GM12878 (cell line): ENCODE data around the gene CCDC9B. TPM values are rescaled to one million over a fixed set of nuclear protein-coding genes. Genes with fewer than 3 reads are reported as not detected.
A peak's percentile ranks its signal among the peaks of the same experiment; 100 is the strongest.

ENCODE experiments used
- CBX3 ChIP-seq: fragments of 200-600 bp; sonication (generic); IDR thresholded peaks from 2 replicates; pipeline ENCODE4 v1.6.1; 2016; ENCODE audit warnings: low read depth, borderline replicate concordance
- CEBPB ChIP-seq, 2 experiments: fragments of 150-350 bp in 1 of 2; IDR thresholded peaks; 2 replicates each; pipeline ENCODE4 v1.6.1; 2012 to 2014; ENCODE audit warnings: low read depth in 2 of 2, low read length in 2 of 2, borderline replicate concordance in 1 of 2, inconsistent platforms in 1 of 2
- FOXM1 ChIP-seq: IDR thresholded peaks from 2 replicates; pipeline ENCODE4 v1.6.1; 2012; ENCODE audit warnings: low read depth, mild to moderate bottlenecking, inconsistent platforms, low read length, moderate library complexity
- IKZF1 ChIP-seq: fragments of 450-650 bp; conservative IDR thresholded peaks from 2 replicates; pipeline ENCODE4 v1.6.1; 2017; ENCODE audit warnings: antibody characterized with exemption, mild to moderate bottlenecking
- IRF3 ChIP-seq: fragments of 450-650 bp; IDR thresholded peaks from 2 replicates; pipeline ENCODE4 v1.6.1; 2014; ENCODE audit warnings: mild to moderate bottlenecking
- MTA2 ChIP-seq: fragments of 450-650 bp; IDR thresholded peaks from 2 replicates; pipeline ENCODE4 v1.6.1; 2016; ENCODE audit warnings: low read depth, mild to moderate bottlenecking, moderate library complexity
- NR2C1 ChIP-seq: fragments of 450-650 bp; IDR thresholded peaks from 2 replicates; pipeline ENCODE4 v1.6.1; 2017; ENCODE audit warnings: antibody characterized with exemption, mild to moderate bottlenecking, moderate library complexity
- POLR2AphosphoS5 ChIP-seq: IDR thresholded peaks from 2 replicates; pipeline ENCODE4 v1.6.1; 2011; ENCODE audit warnings: mild to moderate bottlenecking, low read length, inconsistent platforms
- RCOR1 ChIP-seq: conservative IDR thresholded peaks from 2 replicates; pipeline ENCODE4 v1.6.1; 2012; ENCODE audit warnings: low read depth, low read length, improper control_type of control experiment
- STAT1 ChIP-seq: fragments of 450-650 bp; conservative IDR thresholded peaks from 2 replicates; pipeline ENCODE4 v1.6.1; 2014; ENCODE audit warnings: antibody characterized with exemption, mild to moderate bottlenecking
- SUZ12 ChIP-seq: fragments of 200-600 bp; sonication (generic); IDR thresholded peaks from one replicate; pipeline ENCODE4 v1.6.1; 2018; ENCODE audit warnings: antibody characterized with exemption, mild to moderate bottlenecking; ENCODE audit not compliant: unreplicated experiment
- polyA plus RNA-seq, 11 experiments: library from polyadenylated mRNA; depleted of rRNA in 4 of 11; unstranded in 6 of 11; stranded (reverse) in 5 of 11; fragments of >200 nt; fragmentation: Nextera tagmentation in 4 of 11; fragmentation: Illumina TruSeq in 1 of 11; extraction: Ambion mirVana in 4 of 11; extraction: Trizol in 1 of 11; gene quantifications; 1 replicate in 1 of 11; 2 replicates in 10 of 11; pipeline versions ENCODE4 v1.2.1 to v1.2.3, GENCODE V29; 2011 to 2016; ENCODE audit warnings: inconsistent platforms in 2 of 11, missing spikeins in 2 of 11, low read depth in 1 of 11
- total RNA-seq, 4 experiments: library from RNA; depleted of rRNA in 3 of 4; stranded (reverse); fragments of >200 nt in 3 of 4; fragmentation: Illumina TruSeq in 1 of 4; extraction: Trizol in 1 of 4; gene quantifications; 2 replicates each; pipeline versions ENCODE4 v1.2.1 to v1.2.3, GENCODE V29; 2013 to 2021
- TF ChIP-seq, protein P1 (sequence below): fragments of 450-650 bp; formaldehyde crosslinking; IDR thresholded peaks from 2 replicates; pipeline ENCODE4 v1.5.0; 2022; ENCODE audit warnings: mild to moderate bottlenecking, missing genetic modification characterization
- TF ChIP-seq, protein P2 (sequence below): IDR thresholded peaks from 2 replicates; pipeline ENCODE4 v1.6.1; 2012; ENCODE audit warnings: mild to moderate bottlenecking, low read depth, low read length
- TF ChIP-seq, protein P3 (sequence below): fragments of 450-650 bp; IDR thresholded peaks from 2 replicates; pipeline ENCODE4 v1.6.1; 2018; ENCODE audit warnings: mild to moderate bottlenecking, low read depth, moderate library complexity; ENCODE audit not compliant: partially characterized antibody

Gene CCDC9B
- total and polyA plus RNA-seq, 10 of the 15 experiments (the other 5 are each of a cell fraction or from before 2014, with no cell fraction given) = 0.01 to 0.08 (median 0.03) TPM; not detected in 6

DNA sequence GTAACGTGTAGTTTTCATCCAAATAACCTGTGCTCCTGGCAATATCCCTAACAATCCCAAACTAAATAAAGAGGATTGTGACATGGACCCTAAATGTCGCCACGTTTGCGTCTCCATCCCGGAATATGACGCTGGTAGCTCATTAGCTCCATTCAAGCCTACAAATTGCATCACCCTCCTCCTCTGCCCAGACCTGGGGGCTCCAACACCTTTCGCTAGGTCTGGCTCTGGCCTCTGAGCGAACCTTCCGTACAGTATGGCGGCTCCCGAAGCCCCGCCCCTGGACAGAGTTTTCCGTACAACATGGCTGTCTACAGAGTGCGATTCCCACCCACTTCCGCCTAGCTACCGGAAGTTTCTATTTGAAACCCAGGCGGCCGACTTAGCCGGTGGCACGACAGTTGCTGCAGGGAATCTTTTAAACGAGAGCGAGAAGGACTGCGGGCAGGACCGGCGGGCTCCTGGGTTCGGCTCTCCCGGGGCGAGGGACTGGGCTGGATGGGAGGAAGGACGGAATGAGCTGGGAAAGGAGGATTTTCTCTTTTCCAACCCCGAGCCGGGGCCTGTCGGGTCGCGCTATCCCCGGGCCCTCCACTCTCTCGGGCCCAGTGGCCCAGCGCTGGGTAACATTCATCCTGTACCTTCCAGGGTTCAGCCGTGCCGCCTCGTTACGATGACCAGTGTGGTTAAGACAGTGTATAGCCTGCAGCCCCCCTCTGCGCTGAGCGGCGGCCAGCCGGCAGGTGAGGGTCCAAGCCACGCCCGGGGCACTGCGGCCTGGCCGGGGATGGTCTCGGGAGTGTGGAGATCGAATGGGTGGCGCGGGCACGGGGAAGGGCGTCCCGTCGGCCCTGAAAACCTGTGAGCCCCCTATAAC lies 42.1 kb upstream of the CCDC9B start, which contains the start of gene KNSTRN (continued):
- peak; percentile 90 for TF ChIP-seq NR2C1
- TF ChIP-seq SUZ12 = no peak
- no peak for TF ChIP-seq CBX3
- TF ChIP-seq, protein P1, sequence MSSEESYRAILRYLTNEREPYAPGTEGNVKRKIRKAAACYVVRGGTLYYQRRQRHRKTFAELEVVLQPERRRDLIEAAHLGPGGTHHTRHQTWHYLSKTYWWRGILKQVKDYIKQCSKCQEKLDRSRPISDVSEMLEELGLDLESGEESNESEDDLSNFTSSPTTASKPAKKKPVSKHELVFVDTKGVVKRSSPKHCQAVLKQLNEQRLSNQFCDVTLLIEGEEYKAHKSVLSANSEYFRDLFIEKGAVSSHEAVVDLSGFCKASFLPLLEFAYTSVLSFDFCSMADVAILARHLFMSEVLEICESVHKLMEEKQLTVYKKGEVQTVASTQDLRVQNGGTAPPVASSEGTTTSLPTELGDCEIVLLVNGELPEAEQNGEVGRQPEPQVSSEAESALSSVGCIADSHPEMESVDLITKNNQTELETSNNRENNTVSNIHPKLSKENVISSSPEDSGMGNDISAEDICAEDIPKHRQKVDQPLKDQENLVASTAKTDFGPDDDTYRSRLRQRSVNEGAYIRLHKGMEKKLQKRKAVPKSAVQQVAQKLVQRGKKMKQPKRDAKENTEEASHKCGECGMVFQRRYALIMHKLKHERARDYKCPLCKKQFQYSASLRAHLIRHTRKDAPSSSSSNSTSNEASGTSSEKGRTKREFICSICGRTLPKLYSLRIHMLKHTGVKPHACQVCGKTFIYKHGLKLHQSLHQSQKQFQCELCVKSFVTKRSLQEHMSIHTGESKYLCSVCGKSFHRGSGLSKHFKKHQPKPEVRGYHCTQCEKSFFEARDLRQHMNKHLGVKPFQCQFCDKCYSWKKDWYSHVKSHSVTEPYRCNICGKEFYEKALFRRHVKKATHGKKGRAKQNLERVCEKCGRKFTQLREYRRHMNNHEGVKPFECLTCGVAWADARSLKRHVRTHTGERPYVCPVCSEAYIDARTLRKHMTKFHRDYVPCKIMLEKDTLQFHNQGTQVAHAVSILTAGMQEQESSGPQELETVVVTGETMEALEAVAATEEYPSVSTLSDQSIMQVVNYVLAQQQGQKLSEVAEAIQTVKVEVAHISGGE (CRISPR knock-in tag) = peak; percentile 87
- TF ChIP-seq RCOR1 = peak; percentile 94
- peak; percentile 73 for TF ChIP-seq POLR2AphosphoS5
- TF ChIP-seq, protein P2, sequence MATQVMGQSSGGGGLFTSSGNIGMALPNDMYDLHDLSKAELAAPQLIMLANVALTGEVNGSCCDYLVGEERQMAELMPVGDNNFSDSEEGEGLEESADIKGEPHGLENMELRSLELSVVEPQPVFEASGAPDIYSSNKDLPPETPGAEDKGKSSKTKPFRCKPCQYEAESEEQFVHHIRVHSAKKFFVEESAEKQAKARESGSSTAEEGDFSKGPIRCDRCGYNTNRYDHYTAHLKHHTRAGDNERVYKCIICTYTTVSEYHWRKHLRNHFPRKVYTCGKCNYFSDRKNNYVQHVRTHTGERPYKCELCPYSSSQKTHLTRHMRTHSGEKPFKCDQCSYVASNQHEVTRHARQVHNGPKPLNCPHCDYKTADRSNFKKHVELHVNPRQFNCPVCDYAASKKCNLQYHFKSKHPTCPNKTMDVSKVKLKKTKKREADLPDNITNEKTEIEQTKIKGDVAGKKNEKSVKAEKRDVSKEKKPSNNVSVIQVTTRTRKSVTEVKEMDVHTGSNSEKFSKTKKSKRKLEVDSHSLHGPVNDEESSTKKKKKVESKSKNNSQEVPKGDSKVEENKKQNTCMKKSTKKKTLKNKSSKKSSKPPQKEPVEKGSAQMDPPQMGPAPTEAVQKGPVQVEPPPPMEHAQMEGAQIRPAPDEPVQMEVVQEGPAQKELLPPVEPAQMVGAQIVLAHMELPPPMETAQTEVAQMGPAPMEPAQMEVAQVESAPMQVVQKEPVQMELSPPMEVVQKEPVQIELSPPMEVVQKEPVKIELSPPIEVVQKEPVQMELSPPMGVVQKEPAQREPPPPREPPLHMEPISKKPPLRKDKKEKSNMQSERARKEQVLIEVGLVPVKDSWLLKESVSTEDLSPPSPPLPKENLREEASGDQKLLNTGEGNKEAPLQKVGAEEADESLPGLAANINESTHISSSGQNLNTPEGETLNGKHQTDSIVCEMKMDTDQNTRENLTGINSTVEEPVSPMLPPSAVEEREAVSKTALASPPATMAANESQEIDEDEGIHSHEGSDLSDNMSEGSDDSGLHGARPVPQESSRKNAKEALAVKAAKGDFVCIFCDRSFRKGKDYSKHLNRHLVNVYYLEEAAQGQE = no peak
- TF ChIP-seq MTA2 = peak; percentile 13; the same call in 1 of the 2 replicates
- TF ChIP-seq IKZF1 = peak; percentile 84
- no peak for TF ChIP-seq CEBPB (IDR thresholded peaks at IDR 0.05; ENCODE audit: borderline replicate concordance in 1 of 2, low read depth in 2 of 2, low read length in 2 of 2)
- TF ChIP-seq STAT1 = peak; percentile 89; the same call in 1 of the 2 replicates
- peak; percentile 89 for TF ChIP-seq FOXM1
- TF ChIP-seq, protein P3, sequence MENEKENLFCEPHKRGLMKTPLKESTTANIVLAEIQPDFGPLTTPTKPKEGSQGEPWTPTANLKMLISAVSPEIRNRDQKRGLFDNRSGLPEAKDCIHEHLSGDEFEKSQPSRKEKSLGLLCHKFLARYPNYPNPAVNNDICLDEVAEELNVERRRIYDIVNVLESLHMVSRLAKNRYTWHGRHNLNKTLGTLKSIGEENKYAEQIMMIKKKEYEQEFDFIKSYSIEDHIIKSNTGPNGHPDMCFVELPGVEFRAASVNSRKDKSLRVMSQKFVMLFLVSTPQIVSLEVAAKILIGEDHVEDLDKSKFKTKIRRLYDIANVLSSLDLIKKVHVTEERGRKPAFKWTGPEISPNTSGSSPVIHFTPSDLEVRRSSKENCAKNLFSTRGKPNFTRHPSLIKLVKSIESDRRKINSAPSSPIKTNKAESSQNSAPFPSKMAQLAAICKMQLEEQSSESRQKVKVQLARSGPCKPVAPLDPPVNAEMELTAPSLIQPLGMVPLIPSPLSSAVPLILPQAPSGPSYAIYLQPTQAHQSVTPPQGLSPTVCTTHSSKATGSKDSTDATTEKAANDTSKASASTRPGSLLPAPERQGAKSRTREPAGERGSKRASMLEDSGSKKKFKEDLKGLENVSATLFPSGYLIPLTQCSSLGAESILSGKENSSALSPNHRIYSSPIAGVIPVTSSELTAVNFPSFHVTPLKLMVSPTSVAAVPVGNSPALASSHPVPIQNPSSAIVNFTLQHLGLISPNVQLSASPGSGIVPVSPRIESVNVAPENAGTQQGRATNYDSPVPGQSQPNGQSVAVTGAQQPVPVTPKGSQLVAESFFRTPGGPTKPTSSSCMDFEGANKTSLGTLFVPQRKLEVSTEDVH = peak; percentile 76
- no peak for TF ChIP-seq IRF3
